Ovary (tissue), 3 donors: ENCODE data around the gene RPL37.

Source experiments
- CTCF ChIP-seq, 3 donors: fragments of 450-650 bp in 2 of 3; fragments of 200-600 bp in 1 of 3; IDR thresholded peaks; one replicate each; pipeline versions ENCODE4 v1.5.1 to v1.8.0; 2016 to 2022; ENCODE audit warnings: antibody characterized with exemption in 3 of 3, mild to moderate bottlenecking in 1 of 3
- POLR2A ChIP-seq: fragments of 450-650 bp; IDR thresholded peaks from one replicate; pipeline ENCODE4 v1.6.1; 2017; ENCODE audit warnings: antibody characterized with exemption, mild to moderate bottlenecking, moderate library complexity
- donor health status: DM: no; HTN: no; CAD: no.

GRCh38 chr5:40784027-40784653 is 50.9 kb downstream of the RPL37 start:
- TF ChIP-seq CTCF (IDR thresholded peaks at IDR 0.05) (no peak), POLR2A (no peak)
